HepG2 (cell line): Measurements from ENCODE around the gene EXOC6B. TPM values are rescaled to one million over a fixed set of nuclear protein-coding genes. Genes with fewer than 3 reads are reported as not detected.

ENCODE experiments used
- AKAP8 ChIP-seq: sonication (generic); formaldehyde crosslinking; IDR thresholded peaks from 2 replicates; pipeline ENCODE4 v1.5.1; 2020; ENCODE audit warnings: mild to moderate bottlenecking, missing genetic modification reagents
- CEBPB ChIP-seq: IDR thresholded peaks from 2 replicates; pipeline ENCODE4 v1.6.1; 2011; ENCODE audit warnings: low read depth, low read length, improper control_type of control experiment, borderline replicate concordance
- CREB1 ChIP-seq, 2 experiments: fragments of 450-650 bp in 1 of 2; IDR thresholded peaks; 2 replicates each; pipeline ENCODE4 v1.6.1; 2016 to 2017; ENCODE audit warnings: control low read depth in 1 of 2, mild to moderate bottlenecking in 1 of 2, missing compliant biosample characterization in 1 of 2, missing genetic modification characterization in 1 of 2
- GABPA ChIP-seq, 2 experiments: IDR thresholded peaks; 2 replicates each; pipeline ENCODE4 v1.6.1; 2011 to 2016; ENCODE audit warnings: low read depth in 2 of 2, low read length in 1 of 2, missing biosample characterization in 1 of 2, missing genetic modification characterization in 1 of 2
- GLMP ChIP-seq: sonication (generic); formaldehyde crosslinking; IDR thresholded peaks from 2 replicates; pipeline ENCODE4 v1.9.0; 2021; ENCODE audit warnings: missing genetic modification reagents, mild to moderate bottlenecking, borderline replicate concordance
- GTF3A ChIP-seq: sonication (generic); formaldehyde crosslinking; conservative IDR thresholded peaks from 2 replicates; pipeline ENCODE4 v1.4.0; 2020; ENCODE audit warnings: mild to moderate bottlenecking, missing genetic modification reagents
- HNF4A ChIP-seq: sonication (generic); formaldehyde crosslinking; IDR thresholded peaks from 2 replicates; pipeline ENCODE4 v1.4.0; 2020; ENCODE audit warnings: missing genetic modification reagents
- JDP2 ChIP-seq: sonication (generic); formaldehyde crosslinking; IDR thresholded peaks from 2 replicates; pipeline ENCODE4 v1.8.1; 2022; ENCODE audit warnings: missing genetic modification reagents, borderline replicate concordance
- MED13 ChIP-seq: sonication (generic); formaldehyde crosslinking; IDR thresholded peaks from 2 replicates; pipeline ENCODE4 v1.5.0; 2020; ENCODE audit warnings: missing genetic modification reagents
- MTF2 ChIP-seq: sonication (generic); formaldehyde crosslinking; IDR thresholded peaks from 2 replicates; pipeline ENCODE4 v1.5.0; 2020; ENCODE audit warnings: missing genetic modification reagents, borderline replicate concordance
- RORA ChIP-seq: sonication (generic); formaldehyde crosslinking; IDR thresholded peaks from 2 replicates; pipeline ENCODE4 v1.5.0; 2020; ENCODE audit warnings: mild to moderate bottlenecking, missing genetic modification reagents, moderate library complexity
- SIN3A ChIP-seq: IDR thresholded peaks from 2 replicates; pipeline ENCODE4 v1.6.1; 2011; ENCODE audit warnings: low read depth, mild to moderate bottlenecking, control low read depth, low read length, borderline replicate concordance
- SRSF4 ChIP-seq: fragments of 200-400 bp; formaldehyde crosslinking; IDR thresholded peaks from one replicate; pipeline ENCODE4 v1.6.1; 2018; ENCODE audit warnings: mild to moderate bottlenecking, low read depth, low read length, moderate library complexity; ENCODE audit not compliant: poor library complexity, severe bottlenecking
- TBX2 ChIP-seq: sonication (generic); formaldehyde crosslinking; IDR thresholded peaks from 2 replicates; pipeline ENCODE4 v1.5.0; 2020; ENCODE audit warnings: missing genetic modification reagents, mild to moderate bottlenecking, borderline replicate concordance
- TCF12 ChIP-seq, 2 experiments: fragments of 450-650 bp in 1 of 2; sonication (generic) in 1 of 2; formaldehyde crosslinking in 1 of 2; IDR thresholded peaks; 2 replicates each; pipeline versions ENCODE4 v1.6.1 to v1.8.0; 2017 to 2022; ENCODE audit warnings: antibody characterized with exemption in 1 of 2, mild to moderate bottlenecking in 1 of 2, missing genetic modification reagents in 1 of 2, moderate library complexity in 1 of 2
- TGIF2 ChIP-seq: IDR thresholded peaks from 2 replicates; pipeline ENCODE4 v1.6.1; 2016; ENCODE audit warnings: control low read depth, missing compliant biosample characterization
- ZKSCAN1 ChIP-seq: fragments of 150-350 bp; IDR thresholded peaks from 2 replicates; pipeline ENCODE4 v1.6.1; 2014; ENCODE audit warnings: low read length
- ZNF772 ChIP-seq: sonication (generic); formaldehyde crosslinking; IDR thresholded peaks from 2 replicates; pipeline ENCODE4 v1.5.0; 2020; ENCODE audit warnings: mild to moderate bottlenecking, missing genetic modification reagents
- ZNF83 ChIP-seq: sonication (generic); formaldehyde crosslinking; IDR thresholded peaks from 2 replicates; pipeline ENCODE4 v1.4.0; 2020; ENCODE audit warnings: missing genetic modification reagents, mild to moderate bottlenecking, borderline replicate concordance
- polyA plus RNA-seq, 8 experiments: library from polyadenylated mRNA; depleted of rRNA in 3 of 8; stranded (reverse) in 7 of 8; unstranded in 1 of 8; fragments of >200 nt; fragmentation: Illumina TruSeq in 4 of 8; extraction: Trizol in 4 of 8; gene quantifications; 2 replicates each; pipeline versions ENCODE4 v1.2.1 to v1.2.3, GENCODE V29; 2011 to 2016; ENCODE audit warnings: low read depth in 4 of 8, missing spikeins in 1 of 8, mixed read lengths in 1 of 8; ENCODE audit not compliant: insufficient read depth in 1 of 8
- total RNA-seq, 5 experiments: library from RNA; depleted of rRNA; stranded (reverse); fragments of >200 nt; fragmentation: Illumina TruSeq; extraction: Trizol; gene quantifications; 2 replicates each; pipeline ENCODE4 v1.2.3, GENCODE V29; 2016; ENCODE audit warnings: low read depth in 1 of 5
- TF ChIP-seq, protein P1 (sequence below): IDR thresholded peaks from 2 replicates; pipeline ENCODE4 v1.4.0; 2020; ENCODE audit warnings: mild to moderate bottlenecking, missing genetic modification reagents
- TF ChIP-seq, protein P2 (sequence below): sonication (generic); formaldehyde crosslinking; IDR thresholded peaks from 2 replicates; pipeline ENCODE4 v1.4.0; 2020; ENCODE audit warnings: missing genetic modification reagents; ENCODE audit errors: not compliant biosample characterization
- TF ChIP-seq, protein P3 (sequence below): conservative IDR thresholded peaks from 2 replicates; pipeline ENCODE4 v1.6.1; 2018; ENCODE audit warnings: missing genetic modification reagents

The EXOC6B gene
- total and polyA plus RNA-seq, 2 of the 13 experiments (the other 11 are each of a cell fraction or from before 2014, with no cell fraction given) = 9.1 to 15.9 TPM

GRCh38 chr2:72862239-72862988 lies 36.6 kb upstream of the EXOC6B start (continued):
- TF ChIP-seq TGIF2 (CRISPR knock-in tag) = peak; percentile 67; the same call in 1 of the 2 replicates
- TF ChIP-seq, protein P1, sequence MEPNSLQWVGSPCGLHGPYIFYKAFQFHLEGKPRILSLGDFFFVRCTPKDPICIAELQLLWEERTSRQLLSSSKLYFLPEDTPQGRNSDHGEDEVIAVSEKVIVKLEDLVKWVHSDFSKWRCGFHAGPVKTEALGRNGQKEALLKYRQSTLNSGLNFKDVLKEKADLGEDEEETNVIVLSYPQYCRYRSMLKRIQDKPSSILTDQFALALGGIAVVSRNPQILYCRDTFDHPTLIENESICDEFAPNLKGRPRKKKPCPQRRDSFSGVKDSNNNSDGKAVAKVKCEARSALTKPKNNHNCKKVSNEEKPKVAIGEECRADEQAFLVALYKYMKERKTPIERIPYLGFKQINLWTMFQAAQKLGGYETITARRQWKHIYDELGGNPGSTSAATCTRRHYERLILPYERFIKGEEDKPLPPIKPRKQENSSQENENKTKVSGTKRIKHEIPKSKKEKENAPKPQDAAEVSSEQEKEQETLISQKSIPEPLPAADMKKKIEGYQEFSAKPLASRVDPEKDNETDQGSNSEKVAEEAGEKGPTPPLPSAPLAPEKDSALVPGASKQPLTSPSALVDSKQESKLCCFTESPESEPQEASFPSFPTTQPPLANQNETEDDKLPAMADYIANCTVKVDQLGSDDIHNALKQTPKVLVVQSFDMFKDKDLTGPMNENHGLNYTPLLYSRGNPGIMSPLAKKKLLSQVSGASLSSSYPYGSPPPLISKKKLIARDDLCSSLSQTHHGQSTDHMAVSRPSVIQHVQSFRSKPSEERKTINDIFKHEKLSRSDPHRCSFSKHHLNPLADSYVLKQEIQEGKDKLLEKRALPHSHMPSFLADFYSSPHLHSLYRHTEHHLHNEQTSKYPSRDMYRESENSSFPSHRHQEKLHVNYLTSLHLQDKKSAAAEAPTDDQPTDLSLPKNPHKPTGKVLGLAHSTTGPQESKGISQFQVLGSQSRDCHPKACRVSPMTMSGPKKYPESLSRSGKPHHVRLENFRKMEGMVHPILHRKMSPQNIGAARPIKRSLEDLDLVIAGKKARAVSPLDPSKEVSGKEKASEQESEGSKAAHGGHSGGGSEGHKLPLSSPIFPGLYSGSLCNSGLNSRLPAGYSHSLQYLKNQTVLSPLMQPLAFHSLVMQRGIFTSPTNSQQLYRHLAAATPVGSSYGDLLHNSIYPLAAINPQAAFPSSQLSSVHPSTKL (CRISPR knock-in tag) = peak; percentile 54
- TF ChIP-seq RORA (CRISPR knock-in tag) = no peak
- no peak for TF ChIP-seq AKAP8 (CRISPR knock-in tag)
- TF ChIP-seq HNF4A (CRISPR knock-in tag) = 0 out of 2 replicates have a peak, but pooled peaks have one; percentile 16
- TF ChIP-seq SRSF4 = no peak
- peak; percentile 77; the same call in 1 of the 2 replicates for TF ChIP-seq TBX2 (CRISPR knock-in tag)
- TF ChIP-seq GABPA (IDR thresholded peaks at IDR 0.05; ENCODE audit: low read depth, low read length) = no peak
- TF ChIP-seq GABPA (CRISPR knock-in tag; IDR thresholded peaks at IDR 0.05; ENCODE audit: low read depth) = no peak
- peak; percentile 27; the same call in 1 of the 2 replicates for TF ChIP-seq CEBPB
- no peak for TF ChIP-seq ZKSCAN1
- no peak for TF ChIP-seq GLMP (CRISPR knock-in tag)
- TF ChIP-seq GTF3A (CRISPR knock-in tag) = 0 out of 2 replicates have a peak, but pooled peaks have one; percentile 76
- TF ChIP-seq, protein P2, sequence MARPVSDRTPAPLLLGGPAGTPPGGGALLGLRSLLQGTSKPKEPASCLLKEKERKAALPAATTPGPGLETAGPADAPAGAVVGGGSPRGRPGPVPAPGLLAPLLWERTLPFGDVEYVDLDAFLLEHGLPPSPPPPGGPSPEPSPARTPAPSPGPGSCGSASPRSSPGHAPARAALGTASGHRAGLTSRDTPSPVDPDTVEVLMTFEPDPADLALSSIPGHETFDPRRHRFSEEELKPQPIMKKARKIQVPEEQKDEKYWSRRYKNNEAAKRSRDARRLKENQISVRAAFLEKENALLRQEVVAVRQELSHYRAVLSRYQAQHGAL (CRISPR knock-in tag) = peak; percentile 81
- TF ChIP-seq ZNF83 (CRISPR knock-in tag) = no peak
- TF ChIP-seq MED13 (CRISPR knock-in tag) = no peak
- TF ChIP-seq JDP2 (CRISPR knock-in tag) = no peak
- no peak for TF ChIP-seq TCF12 (IDR thresholded peaks at IDR 0.05)
- no peak for TF ChIP-seq TCF12 (CRISPR knock-in tag; IDR thresholded peaks at IDR 0.05)
- TF ChIP-seq SIN3A = no peak
- TF ChIP-seq ZNF772 (CRISPR knock-in tag) = peak; percentile 94
- TF ChIP-seq, protein P3, sequence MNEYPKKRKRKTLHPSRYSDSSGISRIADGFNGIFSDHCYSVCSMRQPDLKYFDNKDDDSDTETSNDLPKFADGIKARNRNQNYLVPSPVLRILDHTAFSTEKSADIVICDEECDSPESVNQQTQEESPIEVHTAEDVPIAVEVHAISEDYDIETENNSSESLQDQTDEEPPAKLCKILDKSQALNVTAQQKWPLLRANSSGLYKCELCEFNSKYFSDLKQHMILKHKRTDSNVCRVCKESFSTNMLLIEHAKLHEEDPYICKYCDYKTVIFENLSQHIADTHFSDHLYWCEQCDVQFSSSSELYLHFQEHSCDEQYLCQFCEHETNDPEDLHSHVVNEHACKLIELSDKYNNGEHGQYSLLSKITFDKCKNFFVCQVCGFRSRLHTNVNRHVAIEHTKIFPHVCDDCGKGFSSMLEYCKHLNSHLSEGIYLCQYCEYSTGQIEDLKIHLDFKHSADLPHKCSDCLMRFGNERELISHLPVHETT = no peak; the same call in 1 of the 2 replicates
- no peak for TF ChIP-seq CREB1 (IDR thresholded peaks at IDR 0.05)
- no peak for TF ChIP-seq CREB1 (CRISPR knock-in tag; IDR thresholded peaks at IDR 0.05)
- no peak; the same call in 1 of the 2 replicates for TF ChIP-seq MTF2 (CRISPR knock-in tag)
